ENCODE measurements around the gene POLR3E. TPM values are rescaled to one million over a fixed set of nuclear protein-coding genes. Genes with fewer than 3 reads are reported as not detected.

Gene POLR3E
- total RNA-seq, 4 donors from 2014 or later, result 39.1 to 113 (median 65.1) TPM

GRCh38 chr16:22333457-22333994 is 36.3 kb downstream of the POLR3E start:
- Histone ChIP-seq H3K27ac (no peak overlapping the region), H3K36me3 (peaks cover 0 to 55% (median 0%) of the 10 kb centered on the region in 3 donors), H3K9me3 (peaks cover 0 to 7% (median 0%) of the 10 kb centered on the region in 4 donors), H3K4me3 (no peak overlapping the region), H3K4me1 (peaks cover 0 to 6% (median 0%) of the 10 kb centered on the region in 4 donors), H3K27me3 (no peaks in the 10 kb centered on the region)
- TF ChIP-seq POLR2A (IDR thresholded peaks at IDR 0.05), result no peak
- no peak for TF ChIP-seq CTCF (IDR thresholded peaks at IDR 0.05)
- no peak for DNase-seq

GRCh38 chr16:22335668-22336246 is 38.5 kb downstream of the POLR3E start:
- TF ChIP-seq CTCF (IDR thresholded peaks at IDR 0.05) (no peak), POLR2A (IDR thresholded peaks at IDR 0.05) (no peak)
- no peaks in the 10 kb centered on the region for H3K4me1 ChIP-seq
- H3K9me3 ChIP-seq, result peaks cover 0 to 7% (median 0%) of the 10 kb centered on the region in 4 donors
- H3K27ac ChIP-seq, result no peak overlapping the region
- H3K36me3 ChIP-seq, result peaks cover 0 to 48% (median 0%) of the 10 kb centered on the region in 3 donors
- H3K4me3 ChIP-seq, result no peak overlapping the region
- no peaks in the 10 kb centered on the region for H3K27me3 ChIP-seq
- DNase-seq, result no peak

DNA sequence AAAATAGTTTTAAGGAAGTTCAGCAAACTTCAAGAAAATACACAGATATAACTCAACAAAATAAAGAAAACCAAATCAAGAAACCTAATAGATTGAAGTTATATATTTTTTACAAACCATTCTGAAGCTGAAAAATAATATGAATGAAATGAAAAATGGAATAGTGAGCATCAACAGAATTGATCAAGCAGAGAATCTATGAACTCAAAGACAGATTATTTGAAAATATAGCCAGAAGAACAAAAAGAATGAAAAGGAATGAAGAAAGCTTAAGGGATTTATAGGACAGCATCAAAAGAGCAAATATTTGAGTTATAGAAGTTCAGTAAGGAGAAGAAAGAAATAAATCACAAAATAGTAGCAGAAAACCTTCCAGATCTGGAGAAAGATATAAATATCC is 39.4 kb downstream of the POLR3E start:
- DNase-seq, result no peak
- no peaks in the 10 kb centered on the region for H3K27me3 ChIP-seq
- TF ChIP-seq CTCF (IDR thresholded peaks at IDR 0.05) (no peak), POLR2A (IDR thresholded peaks at IDR 0.05) (no peak)
- no peak overlapping the region for H3K4me3 ChIP-seq
- peaks cover 0 to 10% (median 0%) of the 10 kb centered on the region in 4 donors for H3K9me3 ChIP-seq
- H3K4me1 ChIP-seq, result no peaks in the 10 kb centered on the region
- no peak overlapping the region for H3K27ac ChIP-seq
- peaks cover 0 to 45% (median 0%) of the 10 kb centered on the region in 3 donors for H3K36me3 ChIP-seq

- DNase-seq, result no peak
- TF ChIP-seq CTCF (IDR thresholded peaks at IDR 0.05), result no peak
- no peak for TF ChIP-seq POLR2A (IDR thresholded peaks at IDR 0.05)
- H3K4me1 ChIP-seq, result no peaks in the 10 kb centered on the region
- no peak overlapping the region for H3K4me3 ChIP-seq
- H3K27ac ChIP-seq, result no peak overlapping the region
- H3K36me3 ChIP-seq, result peaks cover 0 to 40% (median 0%) of the 10 kb centered on the region in 3 donors
- no peaks in the 10 kb centered on the region for H3K27me3 ChIP-seq
- peaks cover 0 to 10% (median 0%) of the 10 kb centered on the region in 4 donors for H3K9me3 ChIP-seq
These were observed 39.8 kb downstream of the POLR3E start for GRCh38 chr16:22337045-22337444.

- Histone ChIP-seq H3K27me3 (no peaks in the 10 kb centered on the region), H3K9me3 (peaks cover 0 to 10% (median 0%) of the 10 kb centered on the region in 4 donors), H3K4me1 (no peaks in the 10 kb centered on the region), H3K4me3 (no peak overlapping the region), H3K27ac (no peak overlapping the region), H3K36me3 (peaks cover 0 to 33% (median 0%) of the 10 kb centered on the region in 3 donors)
- TF ChIP-seq POLR2A (IDR thresholded peaks at IDR 0.05) (no peak), CTCF (IDR thresholded peaks at IDR 0.05) (no peak)
- no peak for DNase-seq
These were observed 40.8 kb downstream of the POLR3E start for GRCh38 chr16:22337849-22338635.
